Urothelium cell line (cell line): ENCODE data around the gene DCAF8L2.
"Not testable (repeated sequence)": the region's sequence is repeated elsewhere in the genome, so short reads cannot be mapped to it uniquely, and the experiment has no call there.

Source experiments
- DNase-seq: peaks from one replicate; pipeline ENCODE4 v3.0.0; 2011; ENCODE audit warnings: low spot score, mixed read lengths
- FAIRE-seq: peaks from 2 replicates; lab custom pipeline; 2011; peaks lifted over from hg19 to GRCh38; lab: Jason Lieb, UNC

DCAF8L2 gene

DNA sequence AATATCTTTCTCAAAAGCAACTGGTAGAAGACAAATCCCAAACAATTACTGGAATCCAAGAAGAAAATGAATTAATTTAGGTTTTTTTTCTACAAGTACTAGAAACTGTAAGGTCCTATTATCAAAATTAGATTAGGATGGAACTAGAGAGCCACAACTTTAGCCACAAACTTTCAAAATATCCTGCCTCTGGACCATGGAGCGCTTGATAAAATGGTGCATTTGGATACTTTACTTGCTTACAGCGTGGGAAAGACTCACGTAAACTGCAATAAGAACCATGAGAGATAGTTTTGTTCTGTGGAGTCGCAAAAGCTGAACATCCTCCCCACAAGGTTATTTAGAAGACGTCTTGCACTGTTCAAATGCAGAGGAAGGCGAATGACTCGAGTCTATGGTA, at the start of gene DCAF8L2:
Gene DCAF8L2, plus strand, starts transcription at position 301 of the 400 bp plus-strand sequence. CDS start 156,552 bp downstream, outside the sequence.
- DNase-seq, result no peak
- FAIRE-seq, result no peak

DNA sequence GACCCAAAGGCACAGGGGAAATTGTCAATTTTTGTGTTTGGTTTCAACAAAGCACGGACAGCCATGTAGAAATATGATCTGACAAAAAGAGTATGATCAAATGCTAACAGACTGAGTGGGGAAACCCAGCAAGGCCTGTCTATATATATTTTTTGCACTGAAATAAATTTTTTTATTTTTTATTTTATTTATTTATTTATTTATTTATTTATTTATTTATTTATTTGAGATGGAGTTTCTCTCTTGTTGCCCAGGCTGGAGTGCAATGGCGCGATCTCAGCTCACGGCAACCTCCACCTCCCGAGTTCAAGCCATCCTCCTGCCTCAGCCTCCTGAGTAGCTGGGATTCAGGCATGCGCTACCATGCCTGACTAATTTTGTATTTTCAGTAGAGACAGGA, 49.0 kb upstream of the DCAF8L2 start:
- FAIRE-seq, DNase-seq: not testable (repeated sequence)

DNA sequence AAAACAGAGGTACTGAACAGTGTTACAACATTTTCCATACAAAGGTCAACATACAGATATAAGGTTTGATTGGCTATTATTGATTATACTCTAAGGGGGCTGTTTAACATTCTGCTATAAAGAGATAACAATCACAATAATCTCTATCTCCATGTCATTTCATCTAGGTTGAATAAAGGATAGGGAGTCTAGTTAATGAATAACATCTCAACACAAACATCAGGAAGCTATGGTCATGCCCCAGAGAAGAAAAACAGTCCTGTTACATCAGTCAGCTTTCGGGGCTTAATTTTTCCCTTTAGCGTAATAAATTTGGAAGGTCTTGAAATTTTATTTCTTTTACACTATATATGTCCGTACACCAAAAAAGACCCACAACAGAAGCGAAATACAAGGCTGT, 41.5 kb upstream of the DCAF8L2 start:
- FAIRE-seq, result no peak
- no peak for DNase-seq

DNA sequence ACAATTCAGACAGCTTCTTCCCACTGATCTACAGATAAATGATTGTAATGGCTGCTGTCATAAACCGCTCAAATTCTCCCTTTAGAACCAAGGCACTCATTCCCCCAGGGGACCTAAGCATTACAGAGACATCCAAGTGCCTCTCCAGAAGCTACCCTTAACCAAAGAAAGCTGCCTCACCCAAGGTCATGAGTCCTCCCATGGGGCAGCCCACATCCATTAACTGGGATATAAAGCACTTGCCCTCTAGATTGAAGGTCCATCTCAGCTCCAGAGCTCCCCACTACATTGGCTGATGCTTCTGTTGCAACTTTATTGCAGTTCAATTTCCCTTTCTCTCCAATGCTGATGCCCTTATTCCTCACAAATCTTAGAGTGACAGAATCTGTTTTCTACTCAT, 40.5 kb upstream of the DCAF8L2 start:
- FAIRE-seq (no peak), DNase-seq (no peak)

DNA sequence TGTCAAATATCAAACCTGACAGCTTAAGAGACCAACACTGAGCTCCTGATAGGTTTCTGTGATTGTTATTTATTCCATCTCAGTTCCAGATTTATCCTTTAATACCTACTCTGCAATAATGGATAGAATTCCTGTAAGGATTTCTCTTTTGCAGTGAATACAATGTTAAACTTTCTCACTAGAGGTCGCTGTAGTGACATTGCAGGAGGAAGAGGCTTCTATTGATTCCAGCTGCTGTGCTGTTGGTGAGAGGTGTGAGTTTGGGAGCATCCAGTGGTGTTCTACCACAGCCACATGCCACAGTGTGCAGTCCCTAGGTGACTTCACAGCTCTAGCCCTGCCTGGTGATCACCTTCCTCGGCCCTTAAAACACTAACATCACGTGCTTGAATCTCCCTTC, 34.6 kb upstream of the DCAF8L2 start:
- FAIRE-seq (no peak), DNase-seq (peak; percentile 5)

DNA sequence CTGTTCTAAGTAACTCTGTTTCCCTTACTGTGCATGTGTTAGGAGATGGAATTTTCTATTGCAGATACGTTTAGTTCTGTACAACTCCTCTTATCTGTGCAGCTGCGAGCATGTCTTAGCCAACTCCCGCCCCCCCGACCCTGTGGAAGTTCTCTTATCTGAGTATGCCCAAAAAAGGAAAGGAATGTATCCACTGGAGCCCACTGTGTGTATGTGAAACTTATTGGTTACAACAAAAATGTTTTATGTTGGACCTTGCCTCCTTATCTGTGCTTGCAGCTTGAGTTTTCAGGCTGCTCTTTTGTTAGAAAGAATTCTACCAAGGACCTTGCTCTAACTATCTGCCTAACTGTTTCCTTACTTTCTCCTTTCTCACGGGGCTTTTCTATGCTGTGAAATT, 24.2 kb upstream of the DCAF8L2 start:
- DNase-seq (no peak), FAIRE-seq (no peak)

DNA sequence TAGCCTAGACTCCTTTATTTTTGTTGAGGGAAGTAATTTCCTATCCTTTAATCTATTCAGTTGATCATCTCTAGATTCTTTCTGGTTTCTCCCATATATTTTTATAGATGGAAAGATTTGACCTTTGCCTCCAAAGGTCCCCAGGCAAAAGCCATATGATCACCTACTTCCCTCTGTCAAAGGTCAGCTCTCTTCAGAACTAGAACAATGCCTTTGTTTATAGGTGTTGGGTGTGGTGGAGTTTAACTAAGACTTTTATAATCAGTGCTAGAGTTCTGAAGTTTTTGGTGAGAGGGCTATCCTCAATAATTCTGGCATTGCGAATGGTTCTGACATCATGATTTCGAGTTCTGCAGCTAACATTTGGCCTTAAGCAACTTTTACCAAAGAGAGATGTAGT, 19.0 kb upstream of the DCAF8L2 start:
- FAIRE-seq (no peak), DNase-seq (no peak)

DNA sequence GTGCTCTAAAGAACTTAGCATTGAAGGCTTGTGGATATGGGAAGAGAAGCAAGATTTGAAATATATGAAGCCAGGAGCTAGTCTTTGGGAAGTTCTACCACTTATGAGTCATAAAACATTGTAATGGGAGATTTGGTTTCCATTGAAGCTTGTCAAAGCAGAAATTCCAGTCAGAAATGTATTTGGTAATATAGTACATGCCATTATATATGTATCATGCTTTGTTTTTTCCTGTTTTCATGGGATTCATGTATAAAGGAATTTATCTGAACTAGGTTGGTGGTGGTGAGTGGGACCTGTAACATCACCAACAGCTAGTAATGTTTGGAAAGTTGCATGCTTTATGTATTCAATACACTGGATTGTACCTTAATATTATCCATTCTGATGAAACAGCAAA, 14.6 kb upstream of the DCAF8L2 start:
- no peak for DNase-seq
- FAIRE-seq, result no peak

DNA sequence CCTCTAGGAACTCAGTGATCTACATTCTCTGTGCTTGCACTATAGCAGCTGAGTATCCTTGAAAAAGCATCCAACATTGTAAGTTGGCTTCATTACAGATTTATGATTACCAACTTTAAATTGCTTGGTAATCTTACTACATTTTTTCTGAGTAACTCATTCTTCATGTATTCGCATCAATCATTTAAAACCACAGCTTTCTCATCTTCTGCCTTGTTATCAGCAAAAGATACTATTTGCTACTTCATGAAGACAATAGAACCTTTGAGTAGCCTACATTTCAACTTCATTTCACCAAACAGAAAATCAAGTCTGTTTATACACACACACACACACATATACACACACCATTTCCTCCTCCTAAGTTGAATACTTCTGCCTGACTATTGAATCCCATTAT, 6.2 kb upstream of the DCAF8L2 start:
- DNase-seq (no peak), FAIRE-seq (no peak)

DNA sequence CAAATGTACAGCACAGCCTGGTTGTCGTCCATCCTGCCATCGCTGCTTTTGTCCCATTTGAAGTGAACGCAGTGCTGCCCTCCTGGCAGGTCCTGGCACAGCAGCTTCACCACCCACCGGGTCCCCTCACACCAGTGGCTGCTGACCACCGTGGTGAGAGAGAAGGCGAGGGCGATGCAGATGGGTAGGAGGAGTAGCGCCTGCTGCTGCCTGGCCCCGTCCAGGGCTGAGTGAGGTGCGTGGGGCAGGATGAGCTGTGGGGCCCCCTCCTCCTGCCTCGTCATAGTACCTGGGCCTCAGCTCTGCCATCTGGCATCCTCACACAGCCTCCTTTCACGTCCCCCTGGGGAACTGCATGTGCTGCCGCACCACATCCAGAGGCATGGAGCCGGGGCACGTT, 1.8 kb downstream of the DCAF8L2 start:
- DNase-seq (no peak), FAIRE-seq (no peak)

DNA sequence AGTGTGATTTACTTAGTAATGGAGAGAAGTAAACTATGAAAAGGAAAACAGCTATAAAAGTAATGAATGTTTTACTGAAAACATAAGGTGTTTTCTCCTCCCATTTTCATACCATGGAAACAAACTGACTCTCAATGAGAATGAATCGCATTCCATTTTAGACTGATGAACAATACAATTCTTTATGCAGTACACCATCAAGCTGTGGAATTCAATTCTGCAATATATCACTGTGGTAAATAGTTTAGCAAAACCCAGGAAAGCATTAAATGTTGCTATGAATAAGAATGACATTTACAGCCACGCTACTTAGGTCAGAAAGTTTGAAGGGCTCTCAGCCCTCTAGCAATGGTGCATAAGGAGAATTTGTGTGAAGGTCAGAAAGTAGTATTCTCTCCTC, 7.4 kb downstream of the DCAF8L2 start:
- no peak for DNase-seq
- FAIRE-seq, result no peak

DNA sequence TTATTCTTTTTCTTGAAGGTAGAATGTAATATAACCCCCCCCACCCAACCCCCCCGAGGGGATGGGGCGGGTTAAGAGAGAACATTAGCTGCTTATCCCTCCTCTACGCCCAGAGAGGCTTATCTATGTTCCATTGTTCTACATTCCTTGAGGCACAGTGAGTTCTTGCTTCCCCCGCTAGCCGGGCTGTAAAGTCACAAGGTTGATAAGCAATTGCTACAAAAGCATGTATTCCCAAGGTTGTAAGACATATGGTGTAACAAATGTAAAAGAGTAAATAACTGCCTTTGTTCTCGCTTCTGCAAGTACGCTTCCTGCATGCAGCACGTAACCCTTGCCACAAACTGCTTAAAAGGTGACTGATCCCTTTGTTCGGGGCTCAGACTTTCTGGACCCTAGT, 8.2 kb downstream of the DCAF8L2 start:
- FAIRE-seq (no peak), DNase-seq (peak; percentile 2)

DNA sequence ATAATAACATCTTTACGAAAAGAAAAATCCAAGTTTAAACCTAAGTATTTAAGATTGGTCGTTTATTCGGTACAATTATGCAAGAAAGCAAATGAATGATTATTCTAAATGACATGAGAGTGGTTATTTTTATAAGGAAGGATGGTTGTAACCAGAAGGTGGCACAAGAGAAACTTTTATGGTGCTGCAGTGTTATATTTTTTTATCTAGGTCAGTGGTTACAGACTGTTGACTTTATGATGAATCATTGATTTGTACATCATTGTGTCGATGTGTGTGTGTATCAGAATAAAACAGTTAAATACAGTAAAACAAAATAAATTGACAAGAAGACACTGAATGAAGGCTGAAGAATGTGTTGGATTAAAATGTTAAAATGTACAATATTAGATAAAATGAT, 9.8 kb downstream of the DCAF8L2 start:
- FAIRE-seq, result no peak
- peak; percentile 5 for DNase-seq

DNA sequence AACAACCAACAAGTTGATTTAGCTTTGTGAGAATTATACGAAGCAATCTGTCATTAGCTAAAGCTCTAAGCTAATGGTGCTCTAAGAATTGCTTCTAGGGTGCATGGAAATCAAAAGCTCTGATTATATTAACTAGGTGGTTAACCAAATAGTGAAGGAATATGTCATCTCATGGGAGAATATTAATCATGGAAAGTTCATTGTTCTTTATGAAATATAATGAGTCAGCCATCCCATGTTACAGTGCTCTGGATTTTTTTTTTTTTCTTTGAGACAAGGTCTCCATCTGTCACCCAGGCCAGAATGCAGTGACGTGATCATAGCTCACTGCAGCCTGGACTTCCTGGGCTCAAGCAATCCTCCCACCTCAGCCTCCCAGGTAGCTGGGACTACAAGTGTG, 10.5 kb downstream of the DCAF8L2 start:
- FAIRE-seq, result no peak
- DNase-seq, result no peak

DNA sequence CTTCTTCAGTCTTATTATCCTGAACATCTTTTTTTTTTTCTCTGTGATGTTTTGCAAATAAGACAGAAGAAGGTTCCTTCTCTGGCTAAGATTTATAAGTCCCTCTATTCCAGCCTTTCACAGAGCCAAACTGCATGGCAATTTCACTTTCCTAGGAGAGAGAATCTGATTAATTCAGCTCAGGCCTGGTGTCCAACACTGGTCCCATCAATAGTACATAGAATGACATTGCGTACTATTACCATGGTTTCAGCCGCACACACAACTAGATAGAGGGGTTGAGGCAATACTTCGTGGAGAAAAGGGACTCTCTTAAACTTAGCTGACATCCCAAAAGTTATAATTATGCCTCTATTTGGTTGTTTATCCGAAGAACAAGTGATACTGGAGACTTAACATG, 18.5 kb downstream of the DCAF8L2 start:
- FAIRE-seq (no peak), DNase-seq (no peak)

DNA sequence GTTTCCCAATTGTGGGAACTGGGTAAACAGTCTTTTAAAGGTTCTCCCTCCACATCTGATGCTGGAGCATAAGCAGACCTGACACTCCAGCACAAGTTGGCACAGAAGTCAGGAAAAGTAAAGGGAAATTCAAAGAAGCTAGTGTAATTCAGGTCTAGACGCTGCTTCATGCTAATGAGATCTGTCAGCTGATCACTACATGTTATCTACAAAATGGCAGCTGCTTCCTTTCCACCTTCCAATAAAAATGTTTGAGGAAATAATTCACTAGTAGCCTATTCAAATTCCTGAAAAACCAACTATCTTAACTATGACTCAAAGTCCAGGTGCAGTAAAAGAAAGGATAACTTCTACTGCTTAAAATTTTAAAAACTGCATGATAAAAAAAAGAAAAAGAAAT, 29.3 kb downstream of the DCAF8L2 start:
- FAIRE-seq (no peak), DNase-seq (no peak)

DNA sequence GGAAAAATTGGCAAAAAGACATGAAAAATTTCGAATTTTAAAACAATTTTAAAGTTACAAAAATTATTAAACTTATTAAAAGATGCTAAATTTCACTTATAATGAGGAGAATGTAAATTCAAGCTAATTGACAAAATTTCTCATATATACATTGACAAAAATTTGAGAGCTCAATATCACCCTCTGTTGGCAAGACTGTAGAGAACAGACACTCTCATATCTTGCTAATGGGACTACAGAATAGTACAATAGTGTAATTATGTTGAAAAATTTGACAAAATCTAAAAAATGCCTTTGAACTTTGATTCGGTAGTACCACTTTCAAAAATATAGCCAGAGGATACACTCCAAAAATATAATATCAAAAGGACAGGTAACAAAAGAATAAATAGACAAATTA, 29.8 kb downstream of the DCAF8L2 start:
- no peak for DNase-seq
- no peak for FAIRE-seq

DNA sequence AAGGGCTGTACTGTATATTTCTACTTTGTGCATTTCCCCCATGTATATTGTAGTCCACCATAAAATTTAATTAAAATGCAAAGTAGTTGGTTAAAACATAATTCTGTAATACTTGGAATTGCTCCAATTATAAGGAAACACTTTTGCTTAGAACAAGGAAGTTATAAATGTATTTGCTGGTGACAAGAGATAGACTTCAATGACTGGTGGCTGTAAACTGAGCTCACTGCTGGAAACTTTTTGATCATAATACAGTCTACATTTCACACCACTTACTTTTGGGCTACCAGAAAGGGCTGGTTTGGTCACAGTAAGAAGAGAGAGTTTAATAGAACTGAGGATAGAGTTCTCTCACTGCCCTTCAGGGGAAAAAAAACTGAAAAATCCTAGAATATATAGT, 32.7 kb downstream of the DCAF8L2 start:
- FAIRE-seq (no peak), DNase-seq (no peak)

DNA sequence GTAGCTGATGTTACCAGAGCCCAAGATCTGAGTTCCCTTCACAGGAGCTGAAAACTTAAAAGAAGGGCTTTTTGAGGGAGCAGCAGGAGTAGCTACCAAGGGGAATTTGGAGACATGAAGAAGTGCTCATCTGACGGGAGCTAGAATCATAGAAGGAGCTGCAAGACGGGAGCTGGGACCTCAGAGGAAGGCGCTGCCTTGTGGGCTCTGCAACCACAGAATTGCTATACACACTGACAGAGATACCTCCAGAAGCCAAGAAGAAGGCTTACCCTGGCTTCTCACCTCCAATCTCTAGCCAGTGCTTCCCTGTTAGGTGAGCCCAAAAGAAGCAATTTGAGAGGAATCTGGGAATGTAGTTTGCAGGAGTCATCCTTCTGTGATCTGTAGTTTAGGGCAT, 35.9 kb downstream of the DCAF8L2 start:
- no peak for FAIRE-seq
- no peak for DNase-seq

DNA sequence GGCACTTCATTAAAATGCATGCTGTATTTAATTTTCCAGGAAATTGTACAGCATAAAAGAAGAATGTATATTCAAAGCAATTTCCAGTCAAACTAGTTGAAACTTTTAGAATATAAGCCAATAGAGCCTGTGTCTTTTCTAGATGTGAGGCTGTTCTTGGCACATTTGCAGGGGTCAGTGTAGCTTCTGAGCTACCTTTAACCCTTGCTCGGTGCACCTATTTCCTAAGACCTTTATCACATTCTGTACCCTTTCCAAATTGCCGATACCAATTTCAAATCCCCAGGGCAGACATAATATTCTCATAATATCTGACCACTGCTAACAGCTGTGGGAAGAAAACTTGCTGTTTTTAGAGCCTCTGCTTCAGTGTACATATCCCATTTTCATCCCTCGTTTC, 43.2 kb downstream of the DCAF8L2 start:
- DNase-seq (no peak), FAIRE-seq (no peak)

DNA sequence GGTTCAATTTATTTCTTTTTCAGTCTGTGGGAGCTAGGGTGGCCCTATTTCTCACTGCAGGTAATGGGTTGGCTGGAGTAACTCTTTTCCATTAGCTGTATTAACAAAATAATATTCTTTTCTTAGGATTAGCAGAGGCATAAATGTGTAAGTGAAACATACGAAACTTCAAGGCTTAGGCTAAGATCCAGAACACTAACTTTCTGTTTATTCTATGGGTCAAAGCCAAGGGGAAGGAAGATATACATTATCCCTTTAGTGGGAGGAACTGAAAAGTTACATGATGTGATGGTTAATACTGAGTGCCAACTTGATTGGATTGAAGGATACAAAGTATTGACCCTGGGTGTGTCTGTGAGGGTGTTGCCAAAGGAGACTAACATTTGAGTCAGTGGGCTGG, 66.4 kb downstream of the DCAF8L2 start:
- DNase-seq (no peak), FAIRE-seq (no peak)

DNA sequence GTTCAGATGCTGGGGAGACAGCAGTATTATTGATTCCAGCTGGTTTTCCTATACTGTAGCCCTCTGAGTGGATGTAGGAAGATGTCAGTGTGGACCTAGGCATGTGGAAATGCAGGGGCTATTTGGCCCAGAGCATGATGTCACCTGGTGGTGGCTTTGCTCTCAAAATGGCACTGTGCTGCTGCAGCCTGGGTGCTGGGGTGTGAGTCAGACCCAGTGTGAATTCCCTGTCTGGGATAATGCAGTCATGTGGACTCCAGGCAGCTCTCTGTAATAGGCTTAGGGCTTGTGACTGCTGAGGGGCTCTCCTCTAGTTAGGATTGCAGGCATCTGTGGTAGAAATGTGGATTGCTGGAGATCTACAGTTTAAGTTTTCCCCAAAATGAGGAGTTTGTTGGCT, 70.7 kb downstream of the DCAF8L2 start:
- FAIRE-seq (no peak), DNase-seq (no peak)

DNA sequence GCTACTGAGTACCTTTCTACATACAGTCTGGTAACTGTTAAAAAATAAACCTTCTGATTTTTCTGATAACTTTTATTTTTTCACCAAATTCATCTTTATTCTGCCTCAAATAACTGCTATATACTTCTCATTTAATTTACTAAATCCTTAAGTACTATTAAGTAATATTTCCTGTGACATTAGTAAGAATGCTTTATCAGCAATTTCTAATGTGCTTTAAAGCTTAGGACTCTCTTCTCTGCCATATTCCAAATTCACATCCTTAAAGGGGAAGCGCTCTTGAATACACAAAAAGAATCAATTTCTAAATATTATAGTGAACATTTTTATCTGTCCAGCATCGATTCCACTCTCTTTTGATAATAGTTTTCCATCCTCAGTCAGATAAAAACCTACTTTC, 81.1 kb downstream of the DCAF8L2 start:
- DNase-seq (no peak), FAIRE-seq (no peak)

DNA sequence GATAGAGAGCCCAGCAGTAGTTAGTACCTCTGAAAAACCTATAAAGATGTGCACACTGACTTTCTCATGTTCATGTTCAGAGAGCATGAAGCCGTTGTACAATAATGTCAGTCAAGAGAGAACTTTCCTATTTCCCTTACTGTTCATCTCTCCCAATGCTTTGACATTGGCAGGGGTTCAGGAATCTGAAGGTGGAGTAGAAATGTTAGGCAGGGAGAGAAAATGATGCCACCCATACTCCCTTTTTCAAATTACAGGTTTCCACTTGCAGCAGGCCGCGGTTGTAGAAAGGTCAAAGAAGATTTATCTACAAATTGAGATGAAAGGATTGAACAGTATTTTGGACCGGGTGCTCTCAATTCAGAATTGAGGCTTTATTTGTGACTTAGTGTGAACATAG, 84.3 kb downstream of the DCAF8L2 start:
- FAIRE-seq (no peak), DNase-seq (no peak)
